Thyroid gland (tissue), 4 donors: Measurements from ENCODE around the gene NLRP1. TPM values are rescaled to one million over a fixed set of nuclear protein-coding genes. Genes with fewer than 3 reads are reported as not detected.

Experiments
- DNase-seq, 2 donors: peaks; one replicate each; pipeline ENCODE4 v3.0.0-alpha.2; 2019
- H3K27ac ChIP-seq, 3 donors: fragments of 200-600 bp; sonication (generic); 1 replicate in 2 of 3; 2 replicates in 1 of 3; pipeline ENCODE4 v1.5.1; 2016 to 2019; ENCODE audit warnings: mild to moderate bottlenecking in 1 of 3, moderate library complexity in 1 of 3
- H3K27me3 ChIP-seq: fragments of 200-600 bp; sonication (generic); one replicate; pipeline ENCODE4 v1.5.1; 2019
- H3K36me3 ChIP-seq, 2 donors: fragments of 200-600 bp; sonication (generic); one replicate each; pipeline ENCODE4 v1.5.1; 2016 to 2019
- H3K4me1 ChIP-seq, 2 donors: fragments of 200-600 bp; sonication (generic); one replicate each; pipeline ENCODE4 v1.5.1; 2017 to 2019
- H3K4me3 ChIP-seq, 3 donors: fragments of 200-600 bp; sonication (generic); replicated peaks in 1 of 3; 1 replicate in 2 of 3; 2 replicates in 1 of 3; pipeline ENCODE4 v1.5.1; 2016; ENCODE audit warnings: mild to moderate bottlenecking in 1 of 3
- H3K9me3 ChIP-seq: fragments of 200-600 bp; sonication (generic); one replicate; pipeline ENCODE4 v1.5.1; 2017
- CTCF ChIP-seq, 6 experiments: fragments of 200-600 bp in 3 of 6; fragments of 450-650 bp in 3 of 6; sonication (generic) in 3 of 6; IDR thresholded peaks; one replicate each; pipeline ENCODE4 v1.5.1; 2016 to 2019; ENCODE audit warnings: antibody characterized with exemption in 6 of 6, mild to moderate bottlenecking in 2 of 6, inconsistent platforms in 1 of 6, moderate library complexity in 1 of 6
- POLR2A ChIP-seq, 2 donors: fragments of 450-650 bp; IDR thresholded peaks; one replicate each; pipeline ENCODE4 v1.6.1; 2017; ENCODE audit warnings: antibody characterized with exemption in 2 of 2, mild to moderate bottlenecking in 2 of 2, moderate library complexity in 1 of 2
- WGBS, 2 donors: methylation state at CpG; one replicate each; pipeline ENCODE4 v1.1.5; 2017; 5-methylcytosine and 5-hydroxymethylcytosine counted together
- intact Hi-C: fragments of 100-400 bp; cut with DNase I; formaldehyde crosslinking; loops from one replicate; pipeline ENCODE4 v1.15.1; 2023
- total RNA-seq, 4 donors: library from RNA; depleted of rRNA; stranded (reverse); fragments of >200 nt; gene quantifications; one replicate each; pipeline ENCODE4 v1.2.3, GENCODE V29; 2016

The NLRP1 gene
- total RNA-seq, 4 donors from 2014 or later, result 28.4 to 36.7 (median 31.8) TPM

- Histone ChIP-seq H3K9me3 (no peaks in the 10 kb centered on the region), H3K36me3 (peaks cover 0 to 3% of the 10 kb centered on the region in 2 donors), H3K4me3 (peak overlapping the region in 1 of 3 donors; percentile 93), H3K27ac (no peak overlapping the region), H3K4me1 (peaks cover 12 to 21% of the 10 kb centered on the region in 2 donors), H3K27me3 (no peaks in the 10 kb centered on the region)
- intact Hi-C loops, result no loop called here
- TF ChIP-seq CTCF (IDR thresholded peaks at IDR 0.05), result no peak
- no peak for TF ChIP-seq POLR2A (IDR thresholded peaks at IDR 0.05)
- DNase-seq, result no peak
- WGBS, 2 donors, result 6 to 11% methylated on average over 8 of the region's 8 CpGs
Measured at GRCh38 chr17:5467416-5467815, 116.9 kb downstream of the NLRP1 start.

GRCh38 chr17:5466295-5466694, 118.0 kb downstream of the NLRP1 start:
- intact Hi-C loops, result no loop called here
- 93 to 94% methylated on average over 4 of the region's 4 CpGs for WGBS, 2 donors
- Histone ChIP-seq H3K27me3 (no peaks in the 10 kb centered on the region), H3K4me3 (no peak overlapping the region), H3K4me1 (peaks cover 12 to 21% of the 10 kb centered on the region in 2 donors), H3K27ac (no peak overlapping the region), H3K9me3 (no peaks in the 10 kb centered on the region), H3K36me3 (peaks cover 0 to 8% of the 10 kb centered on the region in 2 donors)
- no peak for TF ChIP-seq POLR2A (IDR thresholded peaks at IDR 0.05)
- TF ChIP-seq CTCF (IDR thresholded peaks at IDR 0.05), result no peak
- DNase-seq, result no peak

GRCh38 chr17:5464717-5465507, 119.4 kb downstream of the NLRP1 start:
- no peak for DNase-seq
- H3K27ac ChIP-seq, result no peak overlapping the region
- 89 to 90% methylated on average over 10 of the region's 10 CpGs for WGBS, 2 donors
- intact Hi-C loops, result no loop called here
- H3K36me3 ChIP-seq, result peaks cover 11 to 22% of the 10 kb centered on the region in 2 donors
- H3K4me1 ChIP-seq, result peaks cover 12 to 21% of the 10 kb centered on the region in 2 donors
- H3K4me3 ChIP-seq, result no peak overlapping the region
- TF ChIP-seq POLR2A (IDR thresholded peaks at IDR 0.05) (no peak), CTCF (IDR thresholded peaks at IDR 0.05) (no peak)
- H3K27me3 ChIP-seq, result no peaks in the 10 kb centered on the region
- H3K9me3 ChIP-seq, result no peaks in the 10 kb centered on the region

Other genes with a start within 250 kb of the NLRP1 start
- gene NUP88, start 164.8 kb downstream of the NLRP1 start, total RNA-seq, result 100 to 1,000 TPM in 3 of 4 donors, 10 to 100 TPM in 1; 84.8 to 158 (median 134) TPM
- 10 to 100 TPM; 33.9 to 67.1 (median 49.4) TPM for gene RPAIN, start 164.3 kb downstream of the NLRP1 start, total RNA-seq
- 100 to 1,000 TPM in 3 of 4 donors, 10 to 100 TPM in 1; 75.4 to 143 (median 113) TPM for gene C1QBP, start 145.4 kb downstream of the NLRP1 start, total RNA-seq
- 10 to 100 TPM in 2 of 4 donors, 1 to 10 TPM in 2; 9.2 to 11.2 (median 9.8) TPM for gene DHX33, start 115.5 kb downstream of the NLRP1 start, total RNA-seq
- gene DERL2, start 98.3 kb downstream of the NLRP1 start, total RNA-seq, result 100 to 1,000 TPM in 1 of 4 donors, 10 to 100 TPM in 3; 29.6 to 107 (median 52.5) TPM
- gene MIS12, start 97.9 kb downstream of the NLRP1 start, total RNA-seq, result 10 to 100 TPM; 25.7 to 34.5 (median 29.2) TPM